GM21423 (cell line): ENCODE data around the gene KIF6.
A peak's percentile ranks its signal among the peaks of the same experiment; 100 is the strongest.

Experiments
- ATAC-seq: cut with Tn5 transposase; IDR thresholded peaks from one replicate; pipeline ENCODE4 v1.9.1; 2021; ENCODE audit warnings: mild to moderate bottlenecking, moderate library complexity; ENCODE audit not compliant: unreplicated experiment

Gene KIF6, protein sequence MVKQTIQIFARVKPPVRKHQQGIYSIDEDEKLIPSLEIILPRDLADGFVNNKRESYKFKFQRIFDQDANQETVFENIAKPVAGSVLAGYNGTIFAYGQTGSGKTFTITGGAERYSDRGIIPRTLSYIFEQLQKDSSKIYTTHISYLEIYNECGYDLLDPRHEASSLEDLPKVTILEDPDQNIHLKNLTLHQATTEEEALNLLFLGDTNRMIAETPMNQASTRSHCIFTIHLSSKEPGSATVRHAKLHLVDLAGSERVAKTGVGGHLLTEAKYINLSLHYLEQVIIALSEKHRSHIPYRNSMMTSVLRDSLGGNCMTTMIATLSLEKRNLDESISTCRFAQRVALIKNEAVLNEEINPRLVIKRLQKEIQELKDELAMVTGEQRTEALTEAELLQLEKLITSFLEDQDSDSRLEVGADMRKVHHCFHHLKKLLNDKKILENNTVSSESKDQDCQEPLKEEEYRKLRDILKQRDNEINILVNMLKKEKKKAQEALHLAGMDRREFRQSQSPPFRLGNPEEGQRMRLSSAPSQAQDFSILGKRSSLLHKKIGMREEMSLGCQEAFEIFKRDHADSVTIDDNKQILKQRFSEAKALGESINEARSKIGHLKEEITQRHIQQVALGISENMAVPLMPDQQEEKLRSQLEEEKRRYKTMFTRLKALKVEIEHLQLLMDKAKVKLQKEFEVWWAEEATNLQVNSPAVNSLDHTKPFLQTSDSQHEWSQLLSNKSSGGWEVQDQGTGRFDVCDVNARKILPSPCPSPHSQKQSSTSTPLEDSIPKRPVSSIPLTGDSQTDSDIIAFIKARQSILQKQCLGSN

DNA sequence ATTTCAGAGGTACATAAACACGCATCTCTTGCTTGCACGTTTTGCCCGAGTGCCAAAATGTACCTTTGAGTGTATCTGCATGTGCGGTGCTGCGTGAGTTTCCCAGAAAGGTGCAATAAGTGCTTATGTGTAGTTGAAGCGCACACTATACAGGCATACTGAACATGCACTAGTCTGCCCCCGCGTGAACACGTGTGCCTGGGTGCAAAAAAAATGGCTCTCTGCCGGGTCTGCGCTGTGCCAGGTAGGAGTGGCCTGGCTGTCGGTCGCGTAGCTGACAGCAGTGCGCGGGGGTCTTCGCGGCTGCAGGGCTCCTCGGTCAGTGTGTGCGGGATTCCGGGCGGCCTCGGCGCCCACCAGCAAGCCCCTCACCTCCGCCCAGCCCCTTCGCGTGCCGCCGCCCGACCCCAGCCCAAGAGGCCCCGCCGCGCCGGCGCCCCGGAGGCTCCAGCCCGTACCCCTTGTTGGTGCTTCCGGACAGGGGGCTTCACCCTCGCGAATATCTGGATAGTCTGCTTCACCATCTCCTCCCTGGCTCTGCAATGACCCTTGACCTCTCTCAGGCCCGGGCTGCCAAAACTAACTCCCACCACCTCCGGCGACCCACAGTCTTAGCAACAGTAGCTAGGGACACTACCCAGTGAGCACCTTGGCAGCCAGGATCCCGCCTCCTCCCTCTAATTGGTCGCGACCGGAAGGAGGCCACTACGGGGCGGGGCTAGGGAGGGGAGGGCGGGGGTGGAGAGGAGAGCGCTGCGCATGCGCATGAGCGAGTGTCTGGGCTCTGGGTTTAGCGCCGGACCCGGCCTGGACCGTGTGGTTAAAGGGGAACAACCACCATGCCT is at the start of gene KIF6:
Gene KIF6 (minus strand): TSS at position 622 of the 845 bp plus-strand sequence. CDS start 98 bp downstream, at position 524.
- ATAC-seq: peak; percentile 98

GRCh38 chr6:39773782-39774181 is 48.6 kb upstream of the KIF6 start:
- ATAC-seq: no peak

DNA sequence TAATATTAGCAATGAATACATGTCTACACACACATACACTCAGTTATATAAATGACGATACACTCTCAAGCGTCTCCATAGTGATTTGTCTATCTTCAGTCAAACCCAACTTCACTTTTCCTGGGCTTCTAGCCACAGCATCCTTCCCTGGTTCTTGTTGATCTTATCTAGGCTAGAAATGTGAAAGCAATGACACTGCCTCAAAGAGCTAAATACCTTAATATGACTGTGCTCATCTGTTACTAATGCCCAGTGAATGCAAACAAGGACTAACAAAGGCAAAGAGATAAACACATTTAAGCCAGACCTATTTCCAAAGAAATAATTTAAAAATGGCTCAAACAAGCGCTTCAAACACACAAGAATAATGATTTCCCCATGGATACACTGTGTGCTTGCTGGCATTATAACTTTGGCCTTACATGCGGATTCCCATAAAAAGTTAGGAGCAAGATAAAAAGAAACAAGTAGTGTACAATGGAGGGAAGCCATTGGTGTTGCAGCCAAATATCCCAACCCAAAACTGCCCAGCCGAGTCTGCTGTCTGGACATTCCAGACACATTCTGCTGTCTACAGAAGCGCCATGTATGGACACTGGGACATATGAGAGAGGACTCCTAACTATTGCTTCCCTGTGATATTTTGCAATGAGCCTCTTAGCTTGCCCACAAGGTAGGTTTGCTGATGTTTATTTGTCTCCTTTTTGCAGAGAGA is 47.5 kb upstream of the KIF6 start:
- ATAC-seq: no peak

DNA sequence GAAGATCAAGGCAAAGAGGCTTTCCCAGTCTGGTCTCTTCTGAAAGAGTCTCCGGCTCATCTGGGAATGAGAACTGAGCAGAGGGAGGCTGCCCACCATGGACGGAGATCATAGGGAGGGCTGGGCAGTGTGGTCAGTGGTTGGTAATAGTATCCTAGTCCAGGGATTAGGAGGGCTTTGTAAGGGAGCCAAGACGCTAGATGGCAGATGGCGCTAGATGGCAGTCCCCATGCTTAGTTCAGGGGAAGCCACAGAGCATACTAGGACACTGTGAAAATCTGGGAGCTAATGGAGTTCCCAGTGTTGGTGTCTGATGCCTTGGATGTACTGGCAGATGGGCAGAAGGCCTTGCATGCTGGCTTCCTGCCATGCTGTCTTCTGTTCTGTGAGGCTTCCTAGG is 45.2 kb upstream of the KIF6 start:
- ATAC-seq: no peak

DNA sequence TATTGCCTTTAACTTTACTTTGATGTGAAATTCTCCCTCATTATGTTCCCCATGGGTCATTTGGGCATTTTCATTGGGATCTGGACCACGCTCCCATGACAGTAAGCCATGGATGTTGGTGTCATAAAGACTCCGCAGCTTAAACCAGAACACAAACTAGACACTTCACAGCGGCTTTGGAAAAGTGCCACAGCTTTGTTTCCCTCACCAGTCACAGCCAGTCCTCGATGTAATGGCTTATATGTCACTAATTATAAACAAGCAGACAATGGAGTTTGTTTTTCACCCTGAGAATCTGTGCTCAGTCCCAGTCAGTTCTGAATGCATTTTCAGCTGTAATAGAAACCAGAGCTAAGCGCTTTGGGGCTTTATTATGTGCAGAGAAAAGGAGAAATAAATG is 43.8 kb upstream of the KIF6 start:
- ATAC-seq: no peak

- no peak for ATAC-seq
Observed at GRCh38 chr6:39765508-39766065, 40.4 kb upstream of the KIF6 start.

- no peak for ATAC-seq
Observed at GRCh38 chr6:39760226-39760952, 35.2 kb upstream of the KIF6 start.

- no peak for ATAC-seq
Observed at GRCh38 chr6:39758905-39759605, 33.8 kb upstream of the KIF6 start.

DNA sequence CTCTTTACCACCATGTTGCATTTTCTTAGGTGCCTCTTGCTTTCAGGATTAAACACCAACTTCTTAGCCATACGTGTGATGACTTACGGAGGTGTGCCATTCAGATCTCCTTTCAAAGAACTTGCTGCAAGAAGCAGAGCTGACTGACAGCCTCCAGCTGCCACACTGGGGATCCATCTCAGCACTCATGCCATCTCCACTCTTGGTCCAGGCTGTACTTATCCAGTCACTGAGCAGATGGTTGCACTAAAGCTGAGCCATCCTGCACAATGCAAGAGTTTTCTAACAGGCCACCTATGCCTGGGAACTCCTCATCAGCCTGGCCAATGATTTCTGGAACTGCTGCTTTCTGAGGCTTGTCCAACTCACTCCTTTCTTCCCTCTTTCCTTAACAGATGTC is 31.4 kb upstream of the KIF6 start:
- no peak for ATAC-seq

GRCh38 chr6:39755231-39755630 is 30.0 kb upstream of the KIF6 start:
- ATAC-seq: no peak

DNA sequence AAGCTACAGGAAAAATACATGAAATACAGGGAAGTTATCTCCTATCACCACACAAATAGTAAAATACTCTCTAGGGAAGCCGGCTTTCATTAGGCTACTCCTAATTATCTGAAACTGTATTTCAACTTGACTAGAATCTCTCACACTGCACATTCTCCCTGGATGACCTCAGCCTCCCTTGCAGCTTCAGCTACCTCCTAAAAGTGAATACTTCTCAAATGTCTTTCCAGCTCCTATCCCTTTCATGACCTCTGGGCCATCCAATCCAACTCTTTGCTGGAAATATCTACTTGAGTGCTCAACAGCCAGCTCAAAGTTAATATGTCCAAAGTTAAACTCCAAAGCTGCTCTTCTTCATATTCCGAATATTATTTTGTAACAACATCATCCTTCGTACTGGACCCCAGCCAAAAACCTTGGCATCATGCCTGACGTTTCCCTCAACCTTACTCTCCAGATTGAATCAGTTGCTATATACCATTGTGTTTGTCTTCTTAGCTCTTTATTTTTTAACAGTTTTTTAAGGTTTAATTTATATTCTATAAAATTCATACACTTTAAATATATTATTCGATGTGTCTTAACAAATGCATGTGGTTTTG is 29.4 kb upstream of the KIF6 start:
- ATAC-seq: no peak

DNA sequence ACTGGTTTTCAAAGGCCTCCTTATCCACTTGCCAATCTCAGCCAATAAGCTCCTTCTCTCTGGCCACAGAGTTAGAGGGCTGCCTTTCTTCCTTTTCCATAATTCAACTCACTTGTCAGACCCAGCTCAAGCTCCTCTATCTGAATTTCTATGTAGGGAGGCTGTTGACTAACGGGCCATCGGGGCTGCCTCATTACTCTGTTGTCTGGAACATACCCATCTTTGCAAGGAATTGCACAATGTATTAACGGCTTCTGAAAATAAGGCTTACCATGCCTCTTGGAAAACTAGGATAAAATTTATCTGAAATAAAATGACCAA is 28.5 kb upstream of the KIF6 start:
- ATAC-seq: no peak

GRCh38 chr6:39752835-39753724 is 27.9 kb upstream of the KIF6 start:
- no peak for ATAC-seq

DNA sequence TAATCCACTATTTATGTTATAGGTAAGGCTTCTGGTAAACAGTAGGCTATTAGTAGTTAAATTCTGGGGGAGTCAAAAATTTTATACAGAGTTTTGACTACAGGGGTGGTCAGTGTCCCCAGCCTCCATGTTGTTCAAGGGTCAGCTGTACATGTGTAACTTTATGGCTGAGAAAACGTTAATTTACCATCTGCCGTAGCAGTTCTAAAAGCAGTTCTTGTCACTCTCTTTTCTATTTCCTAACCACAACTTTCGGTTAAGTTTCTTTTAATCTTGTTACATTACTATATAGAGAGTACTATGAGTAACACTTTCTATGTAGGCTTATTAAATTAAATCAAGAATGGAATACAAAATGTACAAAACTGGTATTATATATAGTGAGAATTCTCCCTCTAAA is 21.6 kb upstream of the KIF6 start:
- ATAC-seq: no peak

DNA sequence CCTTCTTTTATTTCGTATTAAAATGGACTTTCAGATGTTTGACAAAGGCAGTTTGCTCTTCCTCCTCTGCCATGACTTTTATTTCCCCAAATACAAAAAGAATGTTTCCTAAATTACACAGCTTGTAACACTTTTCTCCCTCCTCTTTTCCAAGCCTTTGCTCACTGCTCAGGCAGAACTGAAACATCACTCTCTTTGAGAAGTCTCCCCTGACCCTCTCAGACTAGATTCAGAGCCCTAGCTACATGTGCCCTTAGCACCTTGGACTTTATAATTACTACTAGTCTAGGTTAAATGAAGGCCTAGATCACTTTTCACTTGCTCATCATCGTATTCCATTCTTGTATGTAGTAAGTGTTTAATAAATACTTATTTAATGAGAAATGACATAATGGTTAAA is 8.5 kb upstream of the KIF6 start:
- ATAC-seq: no peak

- no peak for ATAC-seq
Observed at GRCh38 chr6:39731565-39731964, 6.4 kb upstream of the KIF6 start.

GRCh38 chr6:39729945-39730344 is 4.7 kb upstream of the KIF6 start:
- no peak for ATAC-seq

- no peak for ATAC-seq
Observed at GRCh38 chr6:39725632-39725997, 407 bp upstream of the KIF6 start.
